HCT116 (cell line): ENCODE results near the gene ADGRG1. TPM values are rescaled to one million over a fixed set of nuclear protein-coding genes. Genes with fewer than 3 reads are reported as not detected.

Source experiments
- ATAC-seq: fragments of 200-7000 bp; cut with Tn5 transposase; 2 replicates; pipeline ENCODE4 v1.9.1; 2020; ENCODE audit warnings: mild to moderate bottlenecking, moderate library complexity
- BruUV-seq: library from RNA; stranded (reverse); fragments of 400-500 nt; replicated peaks from 2 replicates; lab custom pipeline; 2021; lab: Mats Ljungman, UMichigan
- CTCF ChIA-PET: fragments of 300-600 bp; sonication (Branson Sonifier 250); formaldehyde crosslinking; loops from one replicate; lab custom pipeline; 2021; ENCODE audit warnings: antibody characterized with exemption; lab: Charles Lee
- POLR2A ChIA-PET: fragments of 300-600, 350-600 bp; sonication (Branson Sonifier 250); formaldehyde crosslinking; loops from one replicate; lab custom pipeline; 2021; ENCODE audit warnings: antibody characterized with exemption; lab: Charles Lee
- RAD21 ChIA-PET, 2 experiments: fragments of 300-600 bp; sonication (Branson Sonifier 250); formaldehyde crosslinking; loops; one replicate each; lab custom pipeline; 2023; ENCODE audit warnings: low total read pairs in 2 of 2; ENCODE audit not compliant: uncharacterized antibody in 2 of 2, unreplicated experiment in 2 of 2, low non-redundant PET in 1 of 2; lab: Charles Lee
- DNase-seq: peaks from one replicate; pipeline ENCODE4 v3.0.0-alpha.2; 2010; ENCODE audit warnings: low read depth, low spot score
- H2AFZ ChIP-seq: fragments of 200-600 bp; shearing (Covaris generic), sonication (generic); 2 replicates; pipeline ENCODE4 v1.6.1; 2017; ENCODE audit warnings: low read depth, mixed run types, mixed read lengths, antibody characterized with exemption, low read length; ENCODE audit not compliant: poor library complexity, severe bottlenecking
- H3K27ac ChIP-seq: 2 replicates; pipeline ENCODE4 v1.5.1; 2012; ENCODE audit warnings: low read depth, low read length
- H3K27me3 ChIP-seq: fragments of 200-600 bp; sonication (generic); 2 replicates; pipeline ENCODE4 v1.6.1; 2016; ENCODE audit warnings: mixed run types, low read length, mixed read lengths; ENCODE audit not compliant: insufficient read depth
- H3K36me3 ChIP-seq, 2 experiments: fragments of 200-500 bp in 1 of 2; fragments of 200-600 bp in 1 of 2; sonication (Bioruptor generic) in 1 of 2; sonication (generic) in 1 of 2; 2 replicates each; pipeline versions ENCODE4 v1.5.1 to v1.6.1; 2014 to 2016; ENCODE audit warnings: low read length in 2 of 2, inconsistent platforms in 1 of 2, mixed read lengths in 1 of 2, mixed run types in 1 of 2; ENCODE audit not compliant: insufficient read depth in 2 of 2, control insufficient read depth in 1 of 2
- H3K4me1 ChIP-seq, 2 experiments: fragments of 200-600 bp in 1 of 2; sonication (generic) in 1 of 2; 2 replicates each; pipeline versions ENCODE4 v1.5.1 to v1.6.1; 2012 to 2017; ENCODE audit warnings: low read length in 2 of 2, inconsistent platforms in 1 of 2, mild to moderate bottlenecking in 1 of 2, mixed read lengths in 1 of 2, mixed run types in 1 of 2, moderate library complexity in 1 of 2; ENCODE audit not compliant: insufficient read depth in 2 of 2, control insufficient read depth in 1 of 2
- H3K4me2 ChIP-seq: fragments of 200-600 bp; sonication (generic); 2 replicates; pipeline ENCODE4 v1.6.1; 2017; ENCODE audit warnings: mixed run types, low read length, mixed read lengths
- H3K4me3 ChIP-seq, 2 experiments: fragments of 200-600 bp in 1 of 2; sonication (generic) in 1 of 2; replicated peaks in 1 of 2; 2 replicates each; pipeline ENCODE4 v1.5.1; 2011 to 2016; ENCODE audit warnings: low read length in 2 of 2, control low read depth in 1 of 2, low read depth in 1 of 2, mild to moderate bottlenecking in 1 of 2, mixed read lengths in 1 of 2, mixed run types in 1 of 2
- H3K79me2 ChIP-seq: fragments of 200-600 bp; sonication (generic); 2 replicates; pipeline ENCODE4 v1.6.1; 2017; ENCODE audit warnings: mild to moderate bottlenecking, mixed run types, low read length, moderate library complexity, mixed read lengths; ENCODE audit not compliant: insufficient read depth
- H3K9ac ChIP-seq: fragments of 200-600 bp; sonication (generic); 2 replicates; pipeline ENCODE4 v1.6.1; 2016; ENCODE audit warnings: low read length, mixed read lengths
- H3K9me2 ChIP-seq: fragments of 200-600 bp; sonication (generic), shearing (Covaris generic); 2 replicates; pipeline ENCODE4 v1.6.1; 2017; ENCODE audit warnings: mixed run types, mild to moderate bottlenecking, moderate library complexity; ENCODE audit not compliant: insufficient read depth
- H3K9me3 ChIP-seq, 2 experiments: fragments of 200-500 bp in 1 of 2; fragments of 200-600 bp in 1 of 2; sonication (Bioruptor generic) in 1 of 2; sonication (generic) in 1 of 2; 2 replicates each; pipeline ENCODE4 v1.6.1; 2014 to 2017; ENCODE audit warnings: low read length in 2 of 2, mixed read lengths in 2 of 2, inconsistent platforms in 1 of 2, low read depth in 1 of 2, mild to moderate bottlenecking in 1 of 2, mixed run types in 1 of 2, moderate library complexity in 1 of 2; ENCODE audit not compliant: control insufficient read depth in 1 of 2, insufficient read depth in 1 of 2
- H4K20me1 ChIP-seq: fragments of 200-600 bp; sonication (generic), shearing (Covaris generic); 2 replicates; pipeline ENCODE4 v1.6.1; 2017; ENCODE audit warnings: mixed run types, mild to moderate bottlenecking, moderate library complexity; ENCODE audit not compliant: insufficient read depth
- CBX3 ChIP-seq: IDR thresholded peaks from 2 replicates; pipeline ENCODE4 v1.6.1; 2012; ENCODE audit warnings: low read depth
- CEBPB ChIP-seq: IDR thresholded peaks from 2 replicates; pipeline ENCODE4 v1.6.1; 2012; ENCODE audit warnings: low read depth
- CTCF ChIP-seq, 3 experiments: fragments of 200-600 bp in 1 of 3; sonication (generic) in 1 of 3; IDR thresholded peaks in 2 of 3; conservative IDR thresholded peaks in 1 of 3; 2 replicates each; pipeline ENCODE4 v1.5.1; 2012 to 2017; ENCODE audit warnings: low read depth in 2 of 3, low read length in 2 of 3, antibody characterized with exemption in 1 of 3, borderline replicate concordance in 1 of 3, control low read depth in 1 of 3, mild to moderate bottlenecking in 1 of 3, mixed read lengths in 1 of 3, mixed run types in 1 of 3, moderate library complexity in 1 of 3; ENCODE audit not compliant: insufficient read depth in 1 of 3
- EGR1 ChIP-seq: IDR thresholded peaks from 2 replicates; pipeline ENCODE4 v1.6.1; 2012; ENCODE audit warnings: low read depth
- ELF1 ChIP-seq: IDR thresholded peaks from 2 replicates; pipeline ENCODE4 v1.6.1; 2012; ENCODE audit warnings: low read depth, borderline replicate concordance
- EZH2 ChIP-seq: fragments of 200-600 bp; sonication (generic); IDR thresholded peaks from 2 replicates; pipeline ENCODE4 v1.6.1; 2017; ENCODE audit warnings: antibody characterized with exemption, mixed run types
- EZH2phosphoT487 ChIP-seq: fragments of 200-600 bp; IDR thresholded peaks from 2 replicates; pipeline ENCODE4 v1.6.1; 2018; ENCODE audit warnings: antibody characterized with exemption, borderline replicate concordance
- FOSL1 ChIP-seq: IDR thresholded peaks from 2 replicates; pipeline ENCODE4 v1.6.1; 2012; ENCODE audit warnings: low read depth
- POLR2A ChIP-seq: IDR thresholded peaks from 2 replicates; pipeline ENCODE4 v1.7.0; 2011; ENCODE audit warnings: borderline replicate concordance; ENCODE audit not compliant: insufficient read depth, insufficient read length; ENCODE audit errors: extremely low read depth
- POLR2AphosphoS5 ChIP-seq: IDR thresholded peaks from 2 replicates; pipeline ENCODE4 v1.6.1; 2011; ENCODE audit warnings: mild to moderate bottlenecking, low read depth, low read length, moderate library complexity
- RAD21 ChIP-seq: IDR thresholded peaks from 2 replicates; pipeline ENCODE4 v1.6.1; 2012; ENCODE audit warnings: low read depth, mild to moderate bottlenecking
- REST ChIP-seq: IDR thresholded peaks from 2 replicates; pipeline ENCODE4 v1.6.1; 2012; ENCODE audit warnings: low read depth
- SIN3A ChIP-seq: IDR thresholded peaks from 2 replicates; pipeline ENCODE4 v1.6.1; 2012; ENCODE audit warnings: low read depth
- SP1 ChIP-seq: IDR thresholded peaks from 2 replicates; pipeline ENCODE4 v1.6.1; 2012; ENCODE audit warnings: low read depth
- SRF ChIP-seq: IDR thresholded peaks from 2 replicates; pipeline ENCODE4 v1.6.1; 2012; ENCODE audit warnings: low read depth
- TCF7L2 ChIP-seq: IDR thresholded peaks from 2 replicates; pipeline ENCODE4 v1.7.0; 2011; ENCODE audit warnings: borderline replicate concordance, inconsistent platforms; ENCODE audit not compliant: insufficient read depth, insufficient read length; ENCODE audit errors: extremely low read depth
- ZBTB33 ChIP-seq: IDR thresholded peaks from 2 replicates; pipeline ENCODE4 v1.6.1; 2011; ENCODE audit warnings: mild to moderate bottlenecking, low read length, moderate library complexity; ENCODE audit not compliant: insufficient replicate concordance; ENCODE audit errors: extremely low read depth
- ZFX ChIP-seq: fragments of 450-650 bp; IDR thresholded peaks from 2 replicates; pipeline ENCODE4 v1.6.1; 2017
- ZNF274 ChIP-seq: fragments of 200-500 bp; sonication (Bioruptor generic); IDR thresholded peaks from 2 replicates; pipeline ENCODE4 v1.6.1; 2014; ENCODE audit warnings: mild to moderate bottlenecking, low read depth, low read length, inconsistent platforms
- intact Hi-C: fragments of 100-400 bp; cut with micrococcal nuclease; formaldehyde crosslinking; loops from 2 replicates; pipeline ENCODE4 v1.10.0; 2022
- total RNA-seq: library from RNA; stranded (reverse); gene quantifications from one replicate; pipeline ENCODE4 v1.2.1, GENCODE V29; 2021; ENCODE audit not compliant: unreplicated experiment

The ADGRG1 gene
- total RNA-seq, 1 experiment from 2014 or later, result 36.4 TPM

- Histone ChIP-seq H3K79me2 (no peaks in the 10 kb centered on the region), H3K27ac (no peak overlapping the region), H3K4me1 (peaks cover 0 to 7% of the 10 kb centered on the region in 2 experiments; a peak in 1 of 4 replicates), H3K9me2 (no peaks in the 10 kb centered on the region), H4K20me1 (no peaks in the 10 kb centered on the region), H3K36me3 (no peaks in the 10 kb centered on the region), H3K9ac (no peak overlapping the region), H3K4me2 (no peak overlapping the region), H3K4me3 (no peak overlapping the region), H3K27me3 (no peaks in the 10 kb centered on the region), H3K9me3 (no peaks in the 10 kb centered on the region), H2AFZ (no peak overlapping the region)
- TF ChIP-seq ZBTB33, result no peak
- no peak for TF ChIP-seq ELF1
- no peak for TF ChIP-seq EGR1
- TF ChIP-seq SIN3A, result no peak
- TF ChIP-seq CEBPB, result no peak
- TF ChIP-seq SP1, result no peak
- TF ChIP-seq ZFX, result no peak
- no peak for TF ChIP-seq POLR2AphosphoS5
- no peak for TF ChIP-seq EZH2phosphoT487
- TF ChIP-seq SRF, result no peak
- no peak for TF ChIP-seq EZH2
- no peak for TF ChIP-seq REST
- TF ChIP-seq TCF7L2, result no peak
- no peak for TF ChIP-seq FOSL1
- TF ChIP-seq CBX3, result no peak
- TF ChIP-seq CTCF (IDR thresholded peaks at IDR 0.05 in 2 of 3, conservative IDR thresholded peaks at IDR 0.05 in 1 of 3; ENCODE audit: borderline replicate concordance in 1 of 3, insufficient read depth in 1 of 3, low read depth in 2 of 3, low read length in 2 of 3), result no peak
- no peak for TF ChIP-seq POLR2A
- TF ChIP-seq ZNF274, result no peak
- TF ChIP-seq RAD21, result no peak
- intact Hi-C loops, result no loop called here
- CTCF ChIA-PET, result interaction anchor here (0.6 kb wide), 1 partner anchor 10 kb away, joined by 3 read pairs; no protein-coding TSS in a partner anchor
- DNase-seq, result no peak
- POLR2A ChIA-PET, result no interaction called here
- no peak for ATAC-seq
- BruUV-seq, result no TSS peak
- RAD21 ChIA-PET, result no interaction called here
Measured at GRCh38 chr16:57680842-57681375, 52.5 kb downstream of the ADGRG1 start.
